Epithelial cell of proximal tubule (primary cell): Measurements from ENCODE around the gene MRPS17. TPM values are rescaled to one million over a fixed set of nuclear protein-coding genes. Genes with fewer than 3 reads are reported as not detected.

Experiments used
- DNase-seq: peaks from one replicate; pipeline ENCODE4 v3.0.0-alpha.2; 2011; ENCODE audit warnings: low read depth
- H3K4me3 ChIP-seq: 2 replicates; pipeline ENCODE4 v1.5.1; 2011; ENCODE audit warnings: low read depth, mild to moderate bottlenecking, low read length
- CTCF ChIP-seq: conservative IDR thresholded peaks from 2 replicates; pipeline ENCODE4 v1.5.1; 2012; ENCODE audit warnings: low read depth, mild to moderate bottlenecking, low read length
- total RNA-seq: library from RNA; depleted of rRNA; stranded (reverse); fragments of >200 nt; gene quantifications from 2 replicates; pipeline ENCODE4 v1.2.3, GENCODE V29; 2015

MRPS17 gene
- total RNA-seq, 1 donor from 2014 or later = 11.5 TPM

DNA sequence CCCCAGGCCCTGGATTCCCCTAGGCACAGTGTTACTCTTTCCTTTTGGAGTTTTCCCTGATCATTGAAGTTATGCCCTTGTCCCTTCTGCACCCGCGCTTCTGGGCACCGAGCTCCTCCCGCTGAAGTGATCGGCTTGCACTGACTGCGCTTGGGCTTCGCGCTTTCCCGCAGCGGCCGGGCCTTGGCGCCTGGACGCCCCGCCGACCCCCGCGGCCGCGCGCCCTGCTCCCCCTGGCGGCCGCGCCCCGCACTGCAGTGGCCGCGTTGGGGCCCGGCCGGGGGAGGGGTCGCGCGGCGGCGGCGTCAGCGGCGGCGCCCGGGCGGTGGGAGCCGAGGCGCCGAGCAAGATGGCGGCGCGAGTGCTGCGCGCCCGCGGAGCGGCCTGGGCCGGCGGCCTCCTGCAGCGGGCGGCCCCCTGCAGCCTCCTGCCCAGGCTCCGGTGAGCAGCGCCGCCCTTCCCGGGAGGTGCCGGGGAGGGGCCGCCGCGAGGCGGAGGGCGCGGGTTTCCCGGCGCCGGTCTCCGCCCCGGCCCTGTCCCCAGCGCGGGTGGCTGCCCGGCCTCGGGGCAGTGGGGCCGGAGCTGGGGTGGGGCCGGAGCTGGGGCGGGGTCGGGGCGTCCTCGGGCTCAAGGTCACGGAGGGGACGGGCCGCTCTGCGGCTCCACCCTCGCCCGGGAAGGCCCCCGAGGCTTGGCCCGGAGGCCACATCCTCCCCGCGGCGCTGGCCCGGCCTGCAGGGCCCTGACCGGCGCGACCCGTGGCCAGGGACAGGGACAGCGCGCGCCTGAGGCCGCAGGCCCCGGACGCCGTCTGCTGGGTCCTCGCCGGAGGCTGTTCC lies 12.8 kb downstream of the MRPS17 start, which contains the start of gene NIPSNAP2:
TSS of gene NIPSNAP2 (plus strand) at position 325 of the 839 bp plus-strand sequence. CDS start at position 350, 25 bp downstream.
- H3K4me3 ChIP-seq = peak within 1 kb of the TSS; percentile 75
- DNase-seq = no peak
- TF ChIP-seq CTCF = peak; percentile 24

DNA sequence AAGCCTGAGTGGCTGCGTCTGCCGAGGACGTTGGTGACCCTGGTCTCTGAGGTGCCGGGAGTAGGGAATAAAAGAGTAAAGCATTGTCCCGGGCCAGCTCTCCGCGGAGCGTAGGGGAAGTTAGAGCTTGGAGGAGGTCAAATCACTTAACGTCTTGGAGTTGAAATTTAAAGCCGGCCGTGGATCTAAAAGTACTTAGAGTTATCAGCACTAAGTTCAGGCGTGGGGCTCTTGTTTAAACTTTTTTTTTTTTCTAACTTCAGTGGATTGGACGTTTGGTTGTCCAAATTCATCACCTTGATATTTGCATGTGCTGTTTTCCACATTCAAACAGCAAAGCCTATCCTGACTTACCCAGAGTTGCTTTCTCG lies 13.4 kb downstream of the MRPS17 start:
- no peak for DNase-seq
- TF ChIP-seq CTCF = no peak
- H3K4me3 ChIP-seq = peak overlapping the region; percentile 75

GRCh38 chr7:55965805-55966421 lies 14.2 kb downstream of the MRPS17 start:
- H3K4me3 ChIP-seq = peak overlapping the region; percentile 75
- TF ChIP-seq CTCF = no peak

DNA sequence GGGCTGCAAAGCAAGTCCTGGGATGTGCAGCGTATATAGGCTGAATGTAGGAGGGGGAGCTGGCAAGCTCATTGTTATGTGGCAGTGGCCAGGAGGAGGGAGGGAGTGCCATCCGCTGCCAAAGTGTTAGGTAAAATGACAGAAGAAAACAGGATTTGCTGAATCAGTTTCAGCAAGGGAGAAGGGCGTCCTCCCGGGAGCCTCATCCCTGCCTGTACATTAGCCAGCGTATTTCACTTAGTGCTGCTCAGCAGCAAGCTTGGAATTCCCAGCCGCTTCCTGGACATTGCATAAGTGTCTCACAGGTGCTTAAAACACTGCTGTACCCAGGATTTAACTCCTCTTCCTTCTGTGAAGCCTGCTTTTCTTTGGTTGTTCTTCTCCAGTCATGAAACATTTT lies 15.2 kb downstream of the MRPS17 start:
- no peak for TF ChIP-seq CTCF
- no peak overlapping the region for H3K4me3 ChIP-seq
- no peak for DNase-seq

More at GRCh38 chr7:55965805-55966421, 14.2 kb downstream of the MRPS17 start:
- no peak for DNase-seq

DNA sequence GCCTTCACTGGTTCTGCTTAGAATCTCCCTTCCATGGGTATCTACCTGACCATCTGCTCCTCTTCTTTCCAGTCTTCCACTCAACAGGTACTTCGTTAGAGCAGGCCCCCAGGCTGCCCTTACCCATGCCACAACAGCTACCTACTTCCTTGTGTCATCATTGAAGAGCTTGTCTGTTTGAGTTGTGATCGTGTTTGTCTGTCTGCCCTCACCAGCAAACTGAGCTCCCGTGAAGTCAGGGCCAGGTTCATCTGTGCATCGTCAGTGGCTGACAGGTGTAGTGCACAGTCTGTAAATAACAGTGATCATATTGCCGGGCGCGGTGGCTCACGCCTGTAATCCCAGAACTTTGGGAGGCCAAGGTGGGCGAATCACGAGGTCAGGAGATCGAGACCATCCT lies 17.7 kb downstream of the MRPS17 start:
- H3K4me3 ChIP-seq = no peak overlapping the region
- no peak for TF ChIP-seq CTCF
- DNase-seq = no peak

DNA sequence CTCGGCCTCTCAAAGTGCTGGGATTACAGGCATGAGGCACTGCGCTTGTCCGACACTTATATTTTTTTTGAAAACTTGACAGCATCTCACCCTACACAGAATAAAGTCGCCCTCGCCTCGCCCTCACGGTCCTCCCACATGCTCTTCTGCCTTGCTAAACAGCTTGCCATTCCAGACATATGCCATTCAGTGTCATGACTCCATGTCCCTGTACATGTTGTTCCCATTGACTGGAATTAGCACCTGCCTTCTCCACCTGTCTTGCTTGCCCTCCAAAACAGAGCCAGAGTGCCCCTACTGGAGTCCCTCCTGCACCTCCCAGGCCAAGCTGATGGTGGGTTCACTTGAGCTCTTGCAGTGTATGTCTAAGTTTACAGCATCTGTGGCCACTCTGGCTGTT lies 18.9 kb downstream of the MRPS17 start:
- no peak for DNase-seq
- TF ChIP-seq CTCF = no peak
- no peak overlapping the region for H3K4me3 ChIP-seq
